NOMO-1 treated with DMSO at 0.1 percent for 48 hours (cell line): Measurements from ENCODE around the gene HSPG2.
"Not testable (repeated sequence)": the region's sequence is repeated elsewhere in the genome, so short reads cannot be mapped to it uniquely, and the experiment has no call there.

Source experiments
- DNase-seq: peaks from one replicate; lab custom pipeline; 2025; ENCODE audit not compliant: unreplicated experiment; lab: John Stamatoyannopoulos, UW

The HSPG2 gene

DNA sequence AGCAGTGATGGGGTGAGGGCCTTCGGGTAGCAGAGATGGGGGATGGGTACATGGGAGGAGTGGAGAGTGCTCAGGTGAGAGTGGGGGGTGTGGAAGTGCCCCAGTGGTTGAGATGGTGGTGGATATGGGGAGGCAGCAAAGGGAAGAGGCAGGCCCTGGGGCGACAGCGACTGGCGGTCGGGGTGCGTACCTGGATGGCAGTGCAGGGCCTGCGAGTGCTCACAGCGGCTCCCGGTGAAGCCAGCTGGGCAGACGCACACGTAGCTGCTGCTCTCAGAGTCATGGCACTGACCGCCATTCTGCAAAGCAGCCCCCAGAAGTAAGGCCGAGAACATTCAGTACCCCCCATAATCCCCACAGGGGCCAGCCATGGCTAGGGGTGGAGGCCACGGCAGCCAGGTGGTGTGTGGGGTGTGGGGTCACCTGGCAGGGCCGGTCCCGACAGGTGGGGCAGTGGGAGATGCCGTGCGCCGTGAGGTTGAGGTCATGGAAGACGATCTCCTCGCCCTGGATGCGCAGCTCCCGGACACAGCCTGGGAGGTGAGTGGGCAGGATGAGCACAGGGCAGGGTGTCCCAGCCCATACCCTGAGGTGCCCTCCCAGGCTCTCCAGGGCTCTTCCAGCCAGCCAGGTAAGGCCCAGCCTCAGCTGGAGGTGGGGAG lies 106.2 kb downstream of the HSPG2 start:
- no peak for DNase-seq

DNA sequence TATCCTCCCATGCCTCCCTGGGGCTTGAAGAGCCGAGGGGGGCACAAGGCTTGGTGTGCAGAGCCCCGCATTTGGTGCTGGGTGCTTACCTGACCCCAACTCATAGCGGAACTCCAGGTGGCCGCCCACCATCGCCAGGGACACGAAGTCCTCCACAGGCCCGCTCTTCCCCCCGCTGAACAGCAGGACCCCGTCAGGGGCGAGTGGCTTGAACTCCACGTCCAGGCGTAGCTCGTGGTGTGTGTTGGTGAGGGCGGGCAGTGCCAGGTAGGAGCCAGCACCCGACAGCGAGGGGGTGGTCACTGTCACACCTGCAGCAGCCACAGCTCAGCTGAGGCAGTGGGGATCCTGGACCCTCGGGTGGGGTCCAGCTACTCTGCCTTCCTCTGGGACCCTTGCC lies 107.8 kb downstream of the HSPG2 start:
- no peak for DNase-seq

DNA sequence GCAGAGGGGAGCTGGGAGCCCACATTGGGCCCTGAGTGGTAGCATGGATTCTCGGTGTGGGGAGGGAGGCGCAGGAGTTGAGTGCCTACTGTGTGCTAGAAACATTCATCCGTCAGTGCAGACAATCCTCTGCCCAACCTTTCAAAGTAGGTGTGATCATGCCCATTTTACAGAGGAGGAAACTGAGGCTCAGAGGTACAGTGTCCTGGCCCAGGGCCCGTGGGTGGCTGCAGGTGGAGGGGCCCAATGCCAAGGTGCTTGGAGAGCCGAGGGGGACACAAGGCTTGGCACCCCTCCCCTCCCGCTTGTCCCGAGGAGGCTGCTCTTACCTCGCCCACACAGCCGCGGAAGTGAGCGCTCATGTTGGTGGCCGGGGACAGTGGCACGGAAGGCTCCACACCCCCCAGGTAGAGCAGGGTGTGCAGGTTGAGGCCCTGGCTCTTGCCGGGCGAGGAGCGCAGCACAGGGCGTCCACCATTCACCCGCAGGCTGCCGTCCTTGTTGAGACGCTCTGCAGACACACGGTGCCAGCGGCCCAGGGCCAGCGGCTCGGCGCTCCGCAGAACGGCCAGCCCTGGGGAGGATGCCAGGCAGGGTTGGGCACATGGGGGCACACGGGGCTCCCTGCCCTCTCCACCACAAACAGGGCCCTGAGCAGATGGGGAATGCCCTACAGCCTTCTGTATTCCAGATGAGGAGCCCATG lies 108.5 kb downstream of the HSPG2 start:
- DNase-seq, result no peak

DNA sequence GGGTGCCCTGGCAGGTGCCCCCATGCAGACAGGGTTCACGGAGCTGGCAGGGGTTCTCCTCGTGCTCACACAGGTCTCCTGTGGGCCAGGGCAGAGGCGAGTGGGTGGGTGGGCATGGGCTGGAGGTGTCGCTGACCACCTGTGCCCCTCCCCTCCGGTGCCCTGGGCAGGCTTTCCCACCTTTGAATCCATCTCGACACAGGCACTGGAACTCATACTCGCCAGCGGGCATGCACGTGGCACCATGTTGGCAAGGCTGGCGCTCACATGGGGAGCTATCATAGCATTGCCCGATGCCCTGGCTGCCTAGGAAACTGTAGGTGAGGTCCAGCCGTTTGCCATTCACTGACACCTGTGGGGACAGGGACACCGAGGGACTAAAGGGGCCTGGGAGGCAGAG lies 109.0 kb downstream of the HSPG2 start:
- DNase-seq, result no peak

DNA sequence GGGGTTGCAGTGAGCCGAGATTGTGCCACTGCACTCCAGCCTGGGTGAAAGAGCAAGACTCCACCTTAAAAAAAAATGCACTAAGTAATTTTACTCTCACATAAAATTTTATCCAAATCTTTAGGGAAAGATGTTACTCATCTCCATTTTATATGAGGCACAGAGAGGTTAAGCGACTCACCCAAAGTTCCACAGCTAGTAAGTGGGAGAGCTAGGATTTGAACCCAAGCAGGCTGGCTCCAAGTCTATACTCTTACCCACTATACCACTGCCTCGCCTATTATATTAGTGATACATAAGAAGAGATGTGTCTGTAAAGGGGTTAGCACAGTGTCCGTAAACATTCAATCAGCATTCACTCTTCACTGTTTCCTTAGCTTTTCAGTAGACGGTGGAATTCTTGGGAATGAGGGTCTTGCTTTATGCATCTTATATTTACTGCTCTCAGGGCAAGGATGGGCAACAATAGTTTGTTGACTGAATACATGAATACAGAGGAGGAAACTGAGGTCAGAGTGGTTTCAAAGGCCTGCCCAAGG lies 109.9 kb downstream of the HSPG2 start:
- DNase-seq, result no peak

DNA sequence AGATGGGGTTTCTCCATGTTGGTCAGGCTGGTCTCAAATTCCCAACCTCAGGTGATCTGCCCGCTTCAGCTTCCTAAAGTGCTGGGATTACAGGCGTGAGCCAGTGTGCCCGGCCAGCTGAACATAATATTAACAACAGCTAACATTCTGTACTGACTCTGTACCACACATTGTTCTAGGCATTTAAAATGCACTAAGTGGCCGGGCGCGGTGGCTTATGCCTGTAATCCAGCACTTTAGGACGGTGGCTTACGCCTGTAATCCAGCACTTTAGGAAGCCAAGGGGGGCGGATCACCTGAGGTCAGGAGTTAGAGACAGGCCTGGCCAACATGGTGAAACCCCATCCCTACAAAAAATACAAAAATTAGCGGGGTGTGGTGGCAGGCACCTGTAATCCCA lies 110.4 kb downstream of the HSPG2 start:
- not testable (repeated sequence) for DNase-seq

DNA sequence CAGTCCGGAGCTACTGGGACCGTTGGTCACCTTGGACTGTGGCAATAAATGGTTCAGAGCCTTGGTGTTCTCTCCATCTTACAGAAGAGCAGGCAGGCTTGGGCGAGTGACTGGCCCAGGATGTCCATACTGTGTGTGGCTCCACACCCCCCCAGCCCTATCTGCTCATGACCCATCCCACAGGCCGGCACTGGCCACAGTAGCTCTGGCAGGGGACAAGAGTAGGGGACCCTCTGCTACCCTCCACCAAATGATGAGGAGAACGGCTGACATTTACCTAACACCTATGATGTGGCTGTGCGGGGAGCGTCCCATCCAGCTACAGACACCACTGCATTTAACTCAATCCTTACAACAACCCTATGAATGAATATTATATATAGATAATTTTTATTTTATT lies 111.7 kb downstream of the HSPG2 start:
- no peak for DNase-seq

DNA sequence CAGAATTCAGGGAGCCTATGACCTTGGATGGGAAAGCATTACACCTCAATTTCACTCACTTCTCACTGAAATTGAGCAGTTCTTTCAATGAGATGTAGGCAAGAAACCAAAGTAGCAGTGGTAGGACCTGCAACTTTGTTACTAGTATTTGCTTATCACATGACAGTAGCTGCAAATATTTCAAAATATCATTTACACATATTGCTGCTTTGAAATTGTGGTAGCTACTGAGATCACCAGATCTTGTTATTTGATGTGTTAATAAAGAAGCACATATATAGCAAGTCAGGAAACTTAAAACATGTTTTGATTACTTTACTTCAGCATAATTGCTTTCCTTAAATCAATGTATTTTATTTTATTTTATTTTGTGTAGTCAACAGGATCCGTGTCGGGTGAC lies 112.2 kb downstream of the HSPG2 start:
- DNase-seq, result no peak

DNA sequence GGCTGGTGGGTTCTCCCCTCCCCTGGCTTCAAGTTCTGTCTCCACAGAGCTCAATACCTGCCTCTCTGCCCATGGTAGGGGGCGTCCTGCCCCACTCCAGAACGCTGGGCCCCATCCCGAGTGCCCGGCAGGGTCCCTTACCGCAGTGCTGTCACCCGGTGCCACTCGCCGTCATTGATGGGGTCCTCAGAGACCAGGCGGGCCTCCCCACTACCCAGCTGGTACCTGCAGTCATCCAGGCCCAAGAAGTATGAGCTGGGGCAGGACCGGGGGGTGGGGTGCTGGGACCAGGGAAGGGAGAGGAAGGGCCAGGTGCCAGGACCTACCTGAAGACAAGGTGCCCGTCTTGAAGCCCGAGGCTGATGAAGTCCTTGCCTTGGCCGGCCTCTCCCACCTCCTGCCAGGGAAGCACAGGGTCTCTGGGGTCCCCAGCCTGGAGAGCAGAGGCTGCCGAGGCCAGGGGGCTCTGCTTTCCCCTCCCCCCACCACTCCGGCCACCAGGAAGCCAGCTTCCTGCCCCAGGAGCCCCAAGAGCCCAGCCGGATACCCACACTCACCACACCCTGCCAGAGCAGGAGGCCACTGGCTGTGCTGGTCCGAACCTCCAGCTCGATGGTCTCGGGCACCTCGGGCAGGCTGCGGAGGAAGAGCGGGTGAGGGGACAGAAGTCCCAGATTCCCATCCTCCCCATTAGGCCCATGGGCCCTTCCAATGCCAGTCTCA lies 113.0 kb downstream of the HSPG2 start:
- no peak for DNase-seq

DNA sequence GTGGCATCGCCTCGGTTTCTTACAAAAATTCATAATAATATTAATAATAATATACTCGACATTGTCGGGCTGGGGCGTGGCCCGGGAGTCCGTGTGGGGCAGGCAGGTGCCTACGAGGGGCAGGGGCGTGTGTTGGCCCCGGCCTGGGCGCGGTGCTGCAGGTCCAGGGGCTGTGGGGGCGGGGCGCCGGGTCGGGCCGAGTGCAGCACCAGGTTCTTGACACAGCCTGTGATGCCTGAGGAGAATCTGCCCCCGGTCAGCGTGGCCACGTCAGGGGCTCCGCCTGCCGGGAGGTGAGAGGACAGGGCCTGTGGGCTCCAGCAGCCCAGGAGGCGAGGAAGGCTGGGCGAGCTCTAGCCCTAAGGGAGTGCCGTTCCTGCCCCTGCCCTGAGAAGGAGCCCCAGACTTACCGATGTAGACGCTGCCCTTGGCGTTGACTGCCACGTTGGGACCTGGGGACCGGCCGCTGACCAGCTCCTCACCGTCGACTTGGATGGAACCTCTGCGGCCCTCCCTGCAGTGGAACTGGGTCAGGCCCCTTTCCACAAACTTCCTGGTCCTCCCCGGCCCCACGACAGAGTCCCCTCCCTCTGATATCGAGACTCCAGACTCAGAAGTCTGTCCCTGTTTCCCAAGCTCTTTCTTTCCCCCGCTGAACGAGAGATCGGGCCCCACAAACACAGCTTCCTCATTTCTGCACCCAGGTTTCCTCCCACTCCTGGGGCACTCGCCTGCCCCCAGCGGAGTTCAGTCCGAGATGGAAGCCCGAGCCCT lies 113.7 kb downstream of the HSPG2 start:
- peak; percentile 29 for DNase-seq

DNA sequence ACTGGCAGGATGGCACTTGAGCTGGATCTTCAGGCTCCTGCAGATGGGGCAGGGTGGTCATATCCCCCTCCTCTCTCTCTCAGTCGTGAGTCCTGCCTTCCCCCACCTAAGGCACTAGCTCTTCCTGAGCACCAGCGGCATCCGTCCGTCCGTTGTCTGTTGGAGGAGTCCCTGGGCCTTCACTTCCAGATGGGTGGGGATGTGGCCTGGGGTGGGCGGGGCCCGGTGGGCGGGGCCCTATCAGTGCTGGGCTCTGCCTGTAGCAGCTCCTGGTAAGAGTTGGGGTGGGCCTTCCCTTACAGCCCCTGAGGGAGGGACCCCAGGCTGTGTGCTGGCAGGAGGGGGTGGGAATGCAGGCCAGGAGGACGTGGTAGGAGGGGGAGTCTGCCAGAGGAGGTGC lies 114.8 kb downstream of the HSPG2 start:
- DNase-seq, result no peak

DNA sequence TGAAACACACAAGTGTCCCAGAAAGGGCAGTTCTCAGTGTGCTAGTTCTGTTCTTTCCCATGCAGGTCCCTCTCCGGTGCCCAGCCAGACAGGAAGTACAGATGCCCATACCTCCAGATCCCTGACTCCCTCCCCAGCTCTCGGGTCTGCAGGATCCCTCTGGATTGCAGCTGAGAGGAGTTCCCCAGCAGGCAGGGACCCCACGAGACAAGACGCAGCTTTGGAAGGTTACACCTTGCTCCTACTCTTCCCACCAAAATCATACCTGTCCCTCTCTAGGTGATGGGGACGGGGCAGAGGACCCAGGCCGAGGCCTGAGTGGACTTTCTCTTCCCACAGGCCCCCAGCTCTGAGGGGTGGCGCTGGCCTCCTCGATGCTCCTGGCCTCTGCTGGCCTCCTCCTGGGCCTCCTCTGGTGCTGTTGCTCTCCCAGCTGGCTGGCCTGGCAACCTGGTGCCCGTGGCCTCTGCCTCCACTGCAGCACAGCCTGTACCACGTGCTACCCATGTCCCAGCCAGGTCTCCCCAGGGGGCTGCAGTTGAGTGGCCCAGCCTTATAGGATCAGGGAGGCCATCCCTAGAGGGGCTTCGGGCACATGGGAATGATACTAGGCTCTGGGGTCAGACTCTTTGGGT lies 115.6 kb downstream of the HSPG2 start:
- DNase-seq, result no peak

DNA sequence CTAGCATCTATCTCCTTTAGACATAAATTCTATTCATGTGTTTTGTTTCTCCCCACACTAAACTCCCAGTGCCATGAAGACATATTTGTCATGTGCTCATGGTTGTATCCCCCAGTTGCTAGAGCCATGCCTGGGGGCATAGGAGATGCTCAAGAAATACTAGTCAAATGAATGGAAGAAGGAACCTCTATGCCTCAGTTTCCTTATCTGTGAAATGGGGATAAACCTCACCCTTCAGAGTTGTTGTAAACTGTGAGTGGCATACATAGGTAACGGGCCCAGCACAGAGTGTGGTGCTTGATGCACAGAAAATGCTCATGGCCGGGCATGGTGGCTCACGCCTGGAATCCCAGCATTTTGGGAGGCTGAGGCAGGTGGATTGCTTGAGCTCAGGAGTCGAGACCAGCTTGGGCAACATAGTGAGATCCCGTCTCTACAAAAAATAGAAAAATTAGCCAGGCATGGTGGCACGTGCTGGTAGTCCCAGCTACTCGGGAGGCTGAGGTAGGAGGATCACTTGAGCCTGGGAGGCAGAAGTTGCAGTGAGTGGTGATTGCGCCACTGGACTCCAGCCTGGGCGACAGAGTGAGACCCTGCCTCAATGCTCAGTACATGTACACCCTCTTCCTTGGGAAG lies 116.4 kb downstream of the HSPG2 start:
- no peak for DNase-seq

DNA sequence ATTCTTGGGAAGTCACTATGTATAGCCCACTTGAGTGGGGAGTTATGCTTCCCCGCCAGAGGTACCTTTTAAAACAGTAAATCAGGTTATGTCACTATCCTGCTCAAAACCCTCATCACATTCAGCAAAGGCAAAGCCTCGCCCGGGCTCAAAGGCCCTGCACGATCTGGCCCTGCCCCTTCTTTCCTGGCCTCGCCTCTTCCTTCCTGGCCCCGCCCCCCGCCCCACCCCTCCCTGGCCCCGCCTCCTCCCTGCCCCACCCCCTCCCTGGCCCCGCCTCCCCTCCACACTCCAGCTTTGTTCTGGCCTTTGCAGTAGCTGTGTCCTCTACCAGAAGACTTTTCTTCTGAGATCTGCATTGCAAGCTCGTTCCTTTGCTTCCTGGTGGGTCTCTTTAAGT lies 118.5 kb downstream of the HSPG2 start:
- DNase-seq, result peak; percentile 45

DNA sequence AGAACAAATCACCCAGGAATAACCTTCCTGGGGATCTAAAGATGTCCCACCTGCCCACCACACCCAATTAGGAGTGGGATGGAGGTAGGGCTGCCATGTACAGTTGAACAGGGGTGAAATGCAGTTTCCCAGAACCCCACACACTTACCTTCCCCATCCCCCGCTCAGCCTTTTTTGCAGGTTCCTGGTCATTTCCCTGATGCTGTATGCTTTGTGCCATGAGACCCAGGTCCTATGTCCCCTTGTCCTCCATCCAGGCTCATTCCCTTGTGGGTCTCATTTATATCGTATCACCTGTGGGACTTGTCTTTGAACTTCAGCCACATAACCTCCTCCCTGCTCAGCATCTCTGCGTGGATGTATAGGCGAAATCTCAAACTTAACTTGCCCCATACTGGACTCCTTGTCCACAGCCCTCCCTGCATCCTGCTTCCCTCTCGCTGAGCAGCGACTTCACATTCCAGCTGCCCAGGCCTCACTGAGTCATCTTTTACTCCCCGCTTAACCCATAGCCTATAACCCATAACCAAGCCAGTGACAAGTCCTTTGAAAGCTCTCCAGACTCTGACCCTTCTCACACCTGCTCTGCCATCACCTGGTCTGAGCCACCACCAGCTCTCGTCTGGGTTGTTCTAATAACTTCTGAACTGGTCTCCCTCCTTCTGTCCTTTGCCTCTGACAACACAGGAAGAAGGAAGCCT lies 120.4 kb downstream of the HSPG2 start:
- DNase-seq, result no peak

DNA sequence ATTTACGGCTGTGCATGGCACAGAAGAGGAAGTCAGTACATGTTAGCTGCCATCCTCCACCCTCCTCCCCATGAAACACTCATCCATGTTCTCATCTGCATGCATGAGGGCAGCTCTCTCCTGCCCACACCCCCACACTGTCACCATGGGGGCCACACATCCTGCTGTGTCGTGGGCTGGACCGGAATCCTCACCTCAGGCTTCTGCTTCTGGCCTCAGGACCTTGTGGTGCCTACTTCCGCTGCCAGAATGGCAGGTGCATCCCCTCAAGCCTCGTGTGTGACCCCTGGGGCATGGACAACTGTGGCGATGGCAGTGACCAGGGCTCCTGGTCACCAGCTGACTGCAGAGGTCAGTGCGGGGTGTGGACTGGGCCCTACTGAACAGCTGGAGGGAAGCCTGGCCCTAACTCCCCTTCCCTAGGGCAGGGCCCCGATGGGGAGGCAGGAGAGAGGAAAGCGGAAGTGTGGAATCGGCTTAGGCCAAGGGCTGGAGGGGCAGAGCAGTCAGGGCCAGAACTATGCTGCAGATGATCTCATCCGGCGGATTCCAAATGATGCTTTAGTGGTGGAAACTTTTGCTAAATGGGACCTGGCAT lies 121.3 kb downstream of the HSPG2 start:
- DNase-seq, result no peak

DNA sequence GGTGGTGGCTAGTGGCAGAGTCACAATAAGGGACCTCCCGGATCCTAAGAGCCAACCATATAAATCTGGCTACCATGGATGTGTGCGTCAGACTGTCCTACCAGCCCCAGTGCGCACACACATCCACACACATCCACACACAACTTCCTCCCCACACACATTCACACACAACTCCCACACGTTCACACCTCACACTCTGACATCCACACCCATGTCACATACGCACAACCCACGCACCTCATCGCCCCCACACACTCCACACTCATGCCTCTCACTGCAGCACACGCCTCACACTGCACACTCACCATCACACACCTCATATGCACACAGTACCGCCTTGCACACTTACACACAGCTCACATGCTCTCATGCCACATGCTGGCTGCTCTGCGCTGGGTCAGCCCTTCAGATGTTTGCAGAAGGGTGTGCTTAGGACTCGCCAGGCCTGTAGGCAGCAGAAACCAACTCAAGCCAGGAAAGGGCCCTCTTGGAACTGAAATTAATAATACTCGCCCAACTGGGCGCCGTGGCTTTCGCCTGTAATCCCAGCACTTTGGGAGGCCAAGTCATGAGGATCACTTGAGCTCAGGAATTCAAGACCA lies 122.0 kb downstream of the HSPG2 start:
- DNase-seq, result no peak

DNA sequence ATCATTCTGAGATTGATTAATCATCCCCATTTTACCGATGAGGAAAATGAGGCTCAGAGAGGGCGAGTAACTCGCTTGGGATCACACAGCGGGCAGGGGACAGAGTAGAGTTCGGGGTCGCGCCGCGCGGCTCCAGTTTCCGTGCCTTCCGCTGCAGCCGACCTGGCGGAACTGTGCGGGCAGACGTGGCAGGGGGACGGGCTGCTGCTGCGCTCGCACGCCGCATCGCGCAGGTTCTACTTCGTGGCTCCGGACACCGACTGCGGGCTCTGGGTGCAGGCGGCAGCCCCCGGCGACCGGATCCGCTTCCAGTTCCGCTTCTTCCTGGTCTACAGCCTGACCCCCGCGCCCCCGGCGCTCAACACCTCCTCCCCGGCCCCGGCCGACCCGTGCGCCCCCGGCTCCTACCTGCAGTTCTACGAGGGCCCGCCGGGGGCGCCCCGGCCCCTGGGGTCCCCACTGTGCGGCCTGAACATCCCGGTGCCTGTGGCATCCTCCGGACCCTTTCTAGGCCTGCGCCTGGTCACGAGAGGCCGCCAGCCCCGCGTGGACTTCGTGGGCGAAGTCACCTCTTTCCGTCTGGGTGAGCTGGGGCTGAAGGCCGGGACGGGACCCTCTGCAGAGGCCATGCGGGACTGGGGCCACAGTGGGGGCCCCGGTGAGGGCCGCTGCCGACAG lies 122.7 kb downstream of the HSPG2 start:
- peak; percentile 20 for DNase-seq
